Measurements from ENCODE around the gene HTT-AS.

GRCh38 chr4:3035249-3035648, 39.1 kb downstream of the HTT-AS start:
- TF ChIP-seq EZH2 (IDR thresholded peaks at IDR 0.05) (no peak), POLR2AphosphoS5 (IDR thresholded peaks at IDR 0.05; ENCODE audit: borderline replicate concordance, low read depth, low read length) (no peak)

Measured in SK-N-MC (cell line).